Right lobe of liver (tissue), 6 donors: ENCODE results near the gene PALMD. TPM values are rescaled to one million over a fixed set of nuclear protein-coding genes. Genes with fewer than 3 reads are reported as not detected.

Source experiments
- ATAC-seq, 4 donors: fragments of 200-7000 bp; cut with Tn5 transposase; one replicate each; pipeline ENCODE4 v1.9.1; 2020; ENCODE audit warnings: mild to moderate bottlenecking in 4 of 4, moderate library complexity in 4 of 4
- DNase-seq, 3 donors: peaks; one replicate each; pipeline ENCODE4 v3.0.0-alpha.2; 2020
- H3K27ac ChIP-seq, 3 donors: fragments of 200-600 bp; one replicate each; pipeline ENCODE4 v1.8.0; 2022
- H3K27me3 ChIP-seq, 2 donors: fragments of 200-600 bp; one replicate each; pipeline ENCODE4 v1.8.0; 2022
- H3K36me3 ChIP-seq, 4 donors: fragments of 200-600 bp; sonication (generic) in 1 of 4; one replicate each; pipeline versions ENCODE4 v1.5.1 to v1.8.0; 2017 to 2022; ENCODE audit warnings: control low read depth in 1 of 4
- H3K4me1 ChIP-seq, 4 donors: fragments of 200-600 bp; sonication (generic) in 1 of 4; one replicate each; pipeline versions ENCODE4 v1.5.1 to v1.8.0; 2017 to 2022; ENCODE audit warnings: control low read depth in 1 of 4
- H3K4me3 ChIP-seq, 3 donors: fragments of 200-600 bp; one replicate each; pipeline ENCODE4 v1.8.0; 2022
- H3K9me3 ChIP-seq, 4 donors: fragments of 200-600 bp; sonication (generic) in 1 of 4; one replicate each; pipeline versions ENCODE4 v1.5.1 to v1.8.0; 2017 to 2022; ENCODE audit warnings: control low read depth in 1 of 4
- POLR2A ChIP-seq: fragments of 450-650 bp; IDR thresholded peaks from one replicate; pipeline ENCODE4 v1.6.1; 2017; ENCODE audit warnings: antibody characterized with exemption, mild to moderate bottlenecking
- WGBS: methylation state at CpG from one replicate; pipeline ENCODE4 v1.1.6; 2018; ENCODE audit warnings: low coverage, low lambda C conversion rate; ENCODE audit not compliant: insufficient coverage; ENCODE audit errors: missing lambda C conversion rate; 5-methylcytosine and 5-hydroxymethylcytosine counted together
- intact Hi-C, 2 donors: fragments of 100-400 bp; cut with DNase I; formaldehyde crosslinking; loops; one replicate each; pipeline versions ENCODE4 v1.11.2 to v1.14.1; 2022
- total RNA-seq, 6 experiments: library from RNA; depleted of rRNA in 2 of 6; stranded (reverse); fragments of >200 nt in 2 of 6; fragmentation: NEBNext Ultra II Directional in 3 of 6; extraction: Animal tissue kit (Norgen Biotek cat#: 25700) in 3 of 6; gene quantifications; one replicate each; pipeline versions ENCODE4 v1.1.0 to v1.2.4, GENCODE V29; 2016 to 2023
- TF ChIP-seq, protein P1 (sequence below), 4 donors: fragments of 200-600 bp in 3 of 4; fragments of 450-650 bp in 1 of 4; IDR thresholded peaks; one replicate each; pipeline versions ENCODE4 v1.5.1 to v1.8.0; 2016 to 2022; ENCODE audit warnings: antibody characterized with exemption in 4 of 4, mild to moderate bottlenecking in 2 of 4
- donor health status: DM: no; HTN: yes; CAD: no.
- donor health status: DM: no; HTN: no; CAD: no.
- donor health status: DM: no; HTN: no; CAD: no.
- donor health status: DM: no; HTN: yes; CAD: no.
- donor health status: DM: no; HTN: yes; CAD: no.

Gene PALMD
- total RNA-seq, 6 experiments from 2014 or later: 15.0 to 21.1 (median 18.2) TPM

DNA sequence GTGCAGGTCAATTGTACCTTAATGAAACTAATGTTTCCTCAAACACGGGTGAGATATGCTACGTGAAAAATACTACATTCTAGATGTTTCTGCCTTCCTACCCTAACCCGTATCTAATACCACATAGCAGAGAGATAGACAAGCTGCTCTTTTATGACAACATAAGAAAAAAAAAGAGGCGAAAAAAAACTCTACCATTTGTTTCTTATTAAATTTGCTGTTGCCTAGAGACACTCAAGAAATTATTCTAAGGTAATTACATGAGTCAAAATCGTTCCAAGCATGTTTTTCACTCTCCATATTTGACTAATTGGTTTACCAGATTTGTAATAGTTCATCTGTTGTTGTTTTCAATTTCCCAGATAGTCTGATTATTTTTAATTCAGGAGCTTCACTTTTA is 27.4 kb downstream of the PALMD start:
- 84% methylated on average over 5 of the region's 5 CpGs for WGBS
- Histone ChIP-seq H3K4me1 (peaks cover 0 to 43% (median 21%) of the 10 kb centered on the region in 4 donors), H3K27me3 (no peaks in the 10 kb centered on the region), H3K9me3 (no peaks in the 10 kb centered on the region), H3K36me3 (peaks cover 0 to 11% (median 4%) of the 10 kb centered on the region in 4 donors), H3K27ac (peak overlapping the region in 1 of 3 donors; percentile 58), H3K4me3 (no peak overlapping the region)
- intact Hi-C loops: no loop called here
- ATAC-seq (no peak), DNase-seq (no peak)
- TF ChIP-seq, protein P1, sequence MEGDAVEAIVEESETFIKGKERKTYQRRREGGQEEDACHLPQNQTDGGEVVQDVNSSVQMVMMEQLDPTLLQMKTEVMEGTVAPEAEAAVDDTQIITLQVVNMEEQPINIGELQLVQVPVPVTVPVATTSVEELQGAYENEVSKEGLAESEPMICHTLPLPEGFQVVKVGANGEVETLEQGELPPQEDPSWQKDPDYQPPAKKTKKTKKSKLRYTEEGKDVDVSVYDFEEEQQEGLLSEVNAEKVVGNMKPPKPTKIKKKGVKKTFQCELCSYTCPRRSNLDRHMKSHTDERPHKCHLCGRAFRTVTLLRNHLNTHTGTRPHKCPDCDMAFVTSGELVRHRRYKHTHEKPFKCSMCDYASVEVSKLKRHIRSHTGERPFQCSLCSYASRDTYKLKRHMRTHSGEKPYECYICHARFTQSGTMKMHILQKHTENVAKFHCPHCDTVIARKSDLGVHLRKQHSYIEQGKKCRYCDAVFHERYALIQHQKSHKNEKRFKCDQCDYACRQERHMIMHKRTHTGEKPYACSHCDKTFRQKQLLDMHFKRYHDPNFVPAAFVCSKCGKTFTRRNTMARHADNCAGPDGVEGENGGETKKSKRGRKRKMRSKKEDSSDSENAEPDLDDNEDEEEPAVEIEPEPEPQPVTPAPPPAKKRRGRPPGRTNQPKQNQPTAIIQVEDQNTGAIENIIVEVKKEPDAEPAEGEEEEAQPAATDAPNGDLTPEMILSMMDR (IDR thresholded peaks at IDR 0.05): no peak
- no peak for TF ChIP-seq POLR2A

- no peaks in the 10 kb centered on the region for H3K9me3 ChIP-seq
- TF ChIP-seq, protein P1 (IDR thresholded peaks at IDR 0.05): no peak
- no peak for TF ChIP-seq POLR2A
- no peaks in the 10 kb centered on the region for H3K27me3 ChIP-seq
- peaks cover 0 to 43% (median 21%) of the 10 kb centered on the region in 4 donors for H3K4me1 ChIP-seq
- no peak overlapping the region for H3K4me3 ChIP-seq
- peaks cover 0 to 4% (median 0%) of the 10 kb centered on the region in 4 donors for H3K36me3 ChIP-seq
- ATAC-seq (no peak), DNase-seq (no peak)
- WGBS: 57% methylated on average over 5 of the region's 6 CpGs
- intact Hi-C loops: no loop called here
- H3K27ac ChIP-seq: no peak overlapping the region
Measured at GRCh38 chr1:99674115-99675064, 28.5 kb downstream of the PALMD start.

GRCh38 chr1:99675292-99675691 is 29.4 kb downstream of the PALMD start:
- Histone ChIP-seq H3K9me3 (no peaks in the 10 kb centered on the region), H3K27me3 (no peaks in the 10 kb centered on the region), H3K4me1 (peaks cover 0 to 43% (median 21%) of the 10 kb centered on the region in 4 donors), H3K36me3 (peaks cover 0 to 4% (median 0%) of the 10 kb centered on the region in 4 donors), H3K4me3 (no peak overlapping the region), H3K27ac (peak overlapping the region in 1 of 3 donors; percentile 29)
- ATAC-seq: no peak
- TF ChIP-seq POLR2A: no peak
- TF ChIP-seq, protein P1 (IDR thresholded peaks at IDR 0.05): no peak
- no peak for DNase-seq
- intact Hi-C loops: no loop called here

GRCh38 chr1:99675994-99676393 is 30.1 kb downstream of the PALMD start:
- 91% methylated on average over 1 of the region's 1 CpG for WGBS
- Histone ChIP-seq H3K27ac (peak overlapping the region in 1 of 3 donors; percentile 29), H3K36me3 (peaks cover 0 to 7% (median 0%) of the 10 kb centered on the region in 4 donors), H3K4me3 (no peak overlapping the region), H3K27me3 (no peaks in the 10 kb centered on the region), H3K9me3 (no peaks in the 10 kb centered on the region), H3K4me1 (peaks cover 0 to 43% (median 21%) of the 10 kb centered on the region in 4 donors)
- intact Hi-C loops: no loop called here
- TF ChIP-seq, protein P1 (IDR thresholded peaks at IDR 0.05): no peak
- TF ChIP-seq POLR2A: no peak
- DNase-seq (peak in 1 of 3 donors; percentile 64), ATAC-seq (peak; percentile 76 to 88 (median 86))
